Activated naive CD8-positive, alpha-beta T cell treated with anti-CD3 and anti-CD28 coated beads for 36 hours (primary cell): Measurements from ENCODE around the gene NEMF. TPM values are rescaled to one million over a fixed set of nuclear protein-coding genes. Genes with fewer than 3 reads are reported as not detected.
A peak's percentile ranks its signal among the peaks of the same experiment; 100 is the strongest.
"Not testable (repeated sequence)": the region's sequence is repeated elsewhere in the genome, so short reads cannot be mapped to it uniquely, and the experiment has no call there.

Experiments used
- DNase-seq: peaks from one replicate; pipeline ENCODE4 v3.0.0; 2021
- H3K27ac Mint-ChIP-seq: one replicate; pipeline ENCODE4 v1.8.0; 2022; ENCODE audit warnings: mild to moderate bottlenecking, moderate library complexity, mixed read lengths
- H3K27me3 Mint-ChIP-seq: one replicate; pipeline ENCODE4 v1.8.0; 2022; ENCODE audit warnings: mild to moderate bottlenecking, mixed read lengths
- H3K36me3 Mint-ChIP-seq: one replicate; pipeline ENCODE4 v1.8.0; 2021; ENCODE audit warnings: mild to moderate bottlenecking, mixed read lengths
- H3K4me1 Mint-ChIP-seq: one replicate; pipeline ENCODE4 v1.8.0; 2021; ENCODE audit warnings: mixed read lengths
- H3K4me3 Mint-ChIP-seq: one replicate; pipeline ENCODE4 v1.8.0; 2022; ENCODE audit warnings: mild to moderate bottlenecking, moderate library complexity, mixed read lengths
- H3K9me3 Mint-ChIP-seq: one replicate; pipeline ENCODE4 v1.8.0; 2022; ENCODE audit warnings: mixed read lengths
- total RNA-seq, 2 experiments: library from RNA; stranded (reverse); gene quantifications; one replicate each; pipeline ENCODE4 v1.2.3, GENCODE V29; 2021

Gene NEMF
- total RNA-seq, result 10 to 100 TPM; 53.7 to 64.6 TPM

GRCh38 chr14:49852301-49853157, at the start of gene NEMF:
TSS of gene NEMF (minus strand) at chr14:49852788. CDS start at chr14:49852753, 35 bp downstream.
- peak within 1 kb of the TSS; percentile 96 for H3K4me3 Mint-ChIP-seq
- peak; percentile 77 for DNase-seq
- no peaks in the 10 kb centered on the region for H3K27me3 Mint-ChIP-seq
- H3K27ac Mint-ChIP-seq, result peak within 1 kb of the TSS; percentile 96
- H3K4me1 Mint-ChIP-seq, result peaks cover 34% of the 10 kb centered on the region
- H3K36me3 Mint-ChIP-seq, result peaks cover 17% of the 10 kb centered on the region
- H3K9me3 Mint-ChIP-seq, result no peaks in the 10 kb centered on the region

- Mint-ChIP-seq H3K9me3 (peaks cover 1% of the 10 kb centered on the region), H3K27me3 (no peaks in the 10 kb centered on the region)
These were observed 48.4 kb upstream of the NEMF start for GRCh38 chr14:49900973-49901372.

DNA sequence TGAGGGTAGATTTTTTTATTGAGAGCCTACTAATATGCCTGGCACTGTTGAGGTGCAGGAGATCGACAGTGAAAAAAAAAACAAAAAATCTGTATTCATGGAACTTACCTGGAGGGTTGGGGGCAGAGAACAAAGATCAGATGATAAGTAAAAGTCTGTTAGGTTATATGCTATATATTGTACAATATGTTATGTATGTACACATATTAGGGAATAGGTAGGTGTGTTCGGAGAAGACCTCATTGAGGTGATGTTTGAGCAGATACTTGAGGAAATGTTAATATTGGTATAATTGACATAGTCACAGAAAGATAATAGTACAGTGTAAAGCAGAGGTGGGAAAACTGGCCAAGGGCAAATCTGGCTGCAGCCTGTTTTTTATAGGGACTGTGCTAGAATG, 45.9 kb upstream of the NEMF start:
- peak overlapping the region; percentile 79 for H3K27ac Mint-ChIP-seq
- no peak for DNase-seq
- H3K9me3 Mint-ChIP-seq, result peaks cover 1% of the 10 kb centered on the region
- H3K36me3 Mint-ChIP-seq, result peaks cover 60% of the 10 kb centered on the region
- H3K4me1 Mint-ChIP-seq, result peaks cover 30% of the 10 kb centered on the region
- no peaks in the 10 kb centered on the region for H3K27me3 Mint-ChIP-seq
- peak overlapping the region; percentile 76 for H3K4me3 Mint-ChIP-seq

More at GRCh38 chr14:49900973-49901372, 48.4 kb upstream of the NEMF start:
- no peak for DNase-seq
- peaks cover 33% of the 10 kb centered on the region for H3K4me1 Mint-ChIP-seq
- peaks cover 41% of the 10 kb centered on the region for H3K36me3 Mint-ChIP-seq
- no peak overlapping the region for H3K27ac Mint-ChIP-seq
- H3K4me3 Mint-ChIP-seq, result no peak overlapping the region

- H3K4me1 Mint-ChIP-seq, result peaks cover 30% of the 10 kb centered on the region
- H3K27me3 Mint-ChIP-seq, result no peaks in the 10 kb centered on the region
- H3K36me3 Mint-ChIP-seq, result peaks cover 62% of the 10 kb centered on the region
- DNase-seq, result no peak
- H3K9me3 Mint-ChIP-seq, result peaks cover 1% of the 10 kb centered on the region
- peak overlapping the region; percentile 76 for H3K4me3 Mint-ChIP-seq
- peak overlapping the region; percentile 79 for H3K27ac Mint-ChIP-seq
These were observed 45.4 kb upstream of the NEMF start for GRCh38 chr14:49897965-49898364.

- Mint-ChIP-seq H3K36me3 (peaks cover 65% of the 10 kb centered on the region), H3K27ac (peak overlapping the region; percentile 98), H3K4me1 (peaks cover 30% of the 10 kb centered on the region), H3K27me3 (no peaks in the 10 kb centered on the region), H3K9me3 (peaks cover 1% of the 10 kb centered on the region), H3K4me3 (peak overlapping the region; percentile 97)
- no peak for DNase-seq
These were observed 44.8 kb upstream of the NEMF start for GRCh38 chr14:49897414-49897813.

- no peaks in the 10 kb centered on the region for H3K9me3 Mint-ChIP-seq
- H3K27ac Mint-ChIP-seq, result peak overlapping the region; percentile 98
- H3K27me3 Mint-ChIP-seq, result no peaks in the 10 kb centered on the region
- DNase-seq, result no peak
- H3K4me3 Mint-ChIP-seq, result peak overlapping the region; percentile 97
- peaks cover 66% of the 10 kb centered on the region for H3K36me3 Mint-ChIP-seq
- peaks cover 30% of the 10 kb centered on the region for H3K4me1 Mint-ChIP-seq
These were observed 44.4 kb upstream of the NEMF start for GRCh38 chr14:49896966-49897365.

- DNase-seq, H3K27me3 Mint-ChIP-seq, H3K9me3 Mint-ChIP-seq: not testable (repeated sequence)
- Mint-ChIP-seq H3K27ac (peak overlapping the region; percentile 98), H3K36me3 (peaks cover 68% of the 10 kb centered on the region), H3K4me1 (peaks cover 32% of the 10 kb centered on the region), H3K4me3 (peak overlapping the region; percentile 97)
These were observed 43.7 kb upstream of the NEMF start for GRCh38 chr14:49896272-49896671.

DNA sequence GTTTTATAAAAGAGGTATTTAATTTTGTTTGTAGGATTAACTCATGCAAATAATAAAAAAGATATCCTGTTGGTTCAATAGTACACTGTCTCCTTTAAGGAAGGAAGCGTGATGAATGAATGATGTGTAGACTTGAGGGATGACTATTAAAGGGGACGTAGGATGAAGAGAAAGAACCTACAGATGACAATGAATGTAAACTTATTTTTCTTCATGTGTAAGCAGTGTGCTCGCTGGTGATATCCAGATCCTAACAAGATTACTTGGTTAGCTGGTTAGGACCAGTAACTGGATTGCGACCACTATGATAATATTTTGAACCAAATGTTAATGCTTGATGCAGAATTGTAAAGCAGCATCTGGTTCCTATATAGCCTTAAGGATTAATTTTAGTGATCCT, 42.9 kb upstream of the NEMF start:
- H3K27ac Mint-ChIP-seq, result peak overlapping the region; percentile 98
- H3K9me3 Mint-ChIP-seq, result no peaks in the 10 kb centered on the region
- H3K27me3 Mint-ChIP-seq, result no peaks in the 10 kb centered on the region
- DNase-seq, result no peak
- H3K4me3 Mint-ChIP-seq, result peak overlapping the region; percentile 97
- H3K4me1 Mint-ChIP-seq, result peaks cover 35% of the 10 kb centered on the region
- H3K36me3 Mint-ChIP-seq, result peaks cover 74% of the 10 kb centered on the region

GRCh38 chr14:49894214-49895107, 41.9 kb upstream of the NEMF start:
- H3K27ac Mint-ChIP-seq, result peak overlapping the region; percentile 98
- peak overlapping the region; percentile 97 for H3K4me3 Mint-ChIP-seq
- H3K4me1 Mint-ChIP-seq, result peaks cover 34% of the 10 kb centered on the region
- not testable (repeated sequence) for H3K9me3 Mint-ChIP-seq, H3K27me3 Mint-ChIP-seq, DNase-seq
- H3K36me3 Mint-ChIP-seq, result peaks cover 74% of the 10 kb centered on the region

- Mint-ChIP-seq H3K4me3 (peak overlapping the region; percentile 97), H3K9me3 (no peaks in the 10 kb centered on the region), H3K36me3 (peaks cover 66% of the 10 kb centered on the region)
These were observed 41.0 kb upstream of the NEMF start for GRCh38 chr14:49893309-49894213.

GRCh38 chr14:49892636-49893308, 40.2 kb upstream of the NEMF start, which contains the start of gene ARF6:
TSS of gene ARF6 (plus strand) at chr14:49893082. CDS start at chr14:49893737, 655 bp downstream.
- H3K9me3 Mint-ChIP-seq, result no peaks in the 10 kb centered on the region
- H3K36me3 Mint-ChIP-seq, result peaks cover 59% of the 10 kb centered on the region
- peak within 1 kb of the TSS; percentile 97 for H3K4me3 Mint-ChIP-seq
- H3K4me1 Mint-ChIP-seq, result peaks cover 18% of the 10 kb centered on the region
- peak within 1 kb of the TSS; percentile 98 for H3K27ac Mint-ChIP-seq
- peak; percentile 98 for DNase-seq
- H3K27me3 Mint-ChIP-seq, result no peaks in the 10 kb centered on the region

More at GRCh38 chr14:49893309-49894213, 41.0 kb upstream of the NEMF start:
- Mint-ChIP-seq H3K4me1 (peaks cover 25% of the 10 kb centered on the region), H3K27me3 (no peaks in the 10 kb centered on the region), H3K27ac (peak overlapping the region; percentile 98)
- DNase-seq, result peak; percentile 92

DNA sequence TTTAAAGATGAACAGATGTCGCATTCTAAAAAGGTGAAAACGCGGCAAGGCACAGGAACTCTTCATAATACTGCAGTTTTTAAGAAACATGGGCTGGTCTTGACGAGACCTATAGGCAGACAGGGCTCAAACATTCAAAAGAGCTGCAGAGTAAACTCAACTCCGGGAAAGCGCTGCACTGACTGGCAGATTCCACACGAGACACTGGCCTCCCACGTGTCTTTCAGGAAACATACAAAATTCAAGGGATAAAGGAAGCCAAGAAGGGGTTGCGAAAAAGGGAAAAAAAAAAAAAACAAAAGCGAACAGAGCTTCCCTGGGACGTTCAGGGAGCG, 39.7 kb upstream of the NEMF start:
- no peaks in the 10 kb centered on the region for H3K9me3 Mint-ChIP-seq
- DNase-seq, result no peak

DNA sequence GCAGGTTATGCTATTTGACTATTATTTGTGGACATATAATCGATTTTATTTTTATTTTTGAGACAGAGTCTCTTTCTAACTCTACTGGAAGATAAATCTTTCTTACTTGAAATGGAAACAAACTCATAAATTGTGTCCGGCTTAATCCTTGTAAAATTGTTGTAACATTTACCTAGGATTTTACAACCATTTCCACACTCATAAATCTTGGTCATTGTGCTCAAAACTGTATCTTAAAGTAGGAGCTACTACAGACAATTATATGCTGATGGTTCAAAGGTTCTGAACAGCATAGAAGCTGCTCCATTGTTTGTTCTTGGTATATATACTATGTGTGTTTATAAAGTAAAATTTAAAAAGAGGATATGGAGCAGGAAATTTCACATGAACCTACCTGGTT, 35.7 kb upstream of the NEMF start:
- no peak for DNase-seq
- H3K4me1 Mint-ChIP-seq, result peaks cover 18% of the 10 kb centered on the region
- H3K9me3 Mint-ChIP-seq, result no peaks in the 10 kb centered on the region
- H3K27me3 Mint-ChIP-seq, result no peaks in the 10 kb centered on the region
- H3K4me3 Mint-ChIP-seq, result no peak overlapping the region
- H3K36me3 Mint-ChIP-seq, result peaks cover 23% of the 10 kb centered on the region
- H3K27ac Mint-ChIP-seq, result no peak overlapping the region

More for the DNA sequence above, 39.7 kb upstream of the NEMF start:
- Mint-ChIP-seq H3K36me3 (peaks cover 58% of the 10 kb centered on the region), H3K4me1 (peaks cover 21% of the 10 kb centered on the region), H3K27ac (peak overlapping the region; percentile 98), H3K4me3 (peak overlapping the region; percentile 97), H3K27me3 (no peaks in the 10 kb centered on the region)

DNA sequence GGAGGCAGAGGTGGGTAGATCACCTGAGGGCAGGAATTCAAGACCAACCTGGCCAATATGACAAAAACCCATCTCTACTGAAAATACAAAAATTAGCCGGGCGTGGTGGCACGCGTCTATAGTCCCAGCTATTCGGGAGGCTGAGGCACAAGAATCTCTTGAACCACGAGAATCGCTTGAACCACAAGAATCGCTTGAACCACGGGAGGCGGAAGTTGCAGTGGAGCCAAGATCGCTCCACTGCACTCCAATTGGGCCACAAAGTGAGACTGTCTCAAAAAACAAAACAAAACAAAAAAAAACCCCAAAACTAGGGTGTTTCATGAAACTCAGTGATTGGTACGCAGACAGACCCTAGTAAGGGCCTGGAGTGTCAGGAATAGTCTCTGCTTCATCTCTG, 33.9 kb upstream of the NEMF start:
- Mint-ChIP-seq H3K27ac (no peak overlapping the region), H3K27me3 (no peaks in the 10 kb centered on the region), H3K4me3 (no peak overlapping the region), H3K36me3 (peaks cover 11% of the 10 kb centered on the region), H3K9me3 (no peaks in the 10 kb centered on the region), H3K4me1 (peaks cover 21% of the 10 kb centered on the region)
- DNase-seq, result no peak
